Left hindlimb (tissue), 1 donor: ENCODE data around the gene CLDN11.

Experiments
- DNase-seq: peaks from one replicate; pipeline ENCODE4 v3.0.0-alpha.2; 2018

The CLDN11 gene

DNA sequence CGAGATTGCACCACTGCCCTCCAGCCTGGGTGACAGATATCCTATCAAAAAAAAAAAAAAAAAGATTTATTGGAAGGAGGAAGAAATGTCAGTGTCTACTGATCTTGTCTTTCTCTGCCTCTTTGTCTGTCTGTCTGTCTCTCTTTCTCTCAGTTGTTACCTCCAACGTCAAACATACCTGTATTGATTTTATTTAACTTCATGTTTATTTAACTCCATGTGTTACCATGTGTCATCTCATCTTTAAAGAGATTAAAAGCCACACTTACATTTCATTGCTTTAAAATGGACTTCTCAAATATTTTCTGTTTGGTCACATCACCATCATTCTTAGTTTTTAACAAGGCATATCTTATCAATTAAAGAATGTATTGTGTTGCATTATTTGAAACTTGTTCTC is 9.4 kb downstream of the CLDN11 start:
- no peak for DNase-seq

DNA sequence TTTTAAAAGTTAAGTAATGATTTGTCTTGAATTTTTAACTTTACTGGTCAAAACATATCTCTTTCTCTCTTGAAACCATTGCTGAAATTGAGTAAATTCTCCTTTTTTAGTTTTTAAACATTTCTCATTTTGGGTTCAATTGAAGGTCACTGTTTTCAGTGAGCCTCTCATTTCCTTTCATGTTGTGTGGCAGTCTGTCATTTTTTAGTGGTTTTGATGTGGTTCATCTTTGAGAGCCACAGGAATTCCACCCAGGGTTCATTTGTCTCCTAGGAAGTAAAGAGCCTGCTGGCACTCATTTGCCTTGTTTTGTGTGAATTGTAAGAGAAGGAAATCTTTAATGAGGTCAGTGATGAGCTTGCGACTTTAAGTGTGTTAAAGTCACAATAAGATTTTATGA is 10.4 kb downstream of the CLDN11 start:
- DNase-seq, result no peak

DNA sequence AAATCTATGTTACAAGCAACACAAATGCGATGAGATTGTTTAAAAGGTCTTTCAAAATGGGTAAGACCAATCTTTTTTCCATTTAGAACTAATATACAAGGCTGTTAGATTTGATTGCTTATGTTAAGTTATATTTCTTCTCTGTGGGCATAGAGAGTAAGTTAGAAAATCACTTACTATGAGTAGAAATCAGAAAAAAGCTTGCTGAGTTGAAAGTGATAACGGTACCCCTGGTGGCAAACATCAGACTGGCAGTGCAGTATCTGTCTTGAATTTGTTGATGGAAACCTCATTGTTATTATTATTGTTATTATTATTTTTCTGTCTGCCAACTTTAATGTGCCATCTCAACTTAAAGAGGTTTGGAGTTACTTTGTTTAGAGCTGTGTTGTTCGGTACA is 12.4 kb downstream of the CLDN11 start:
- DNase-seq, result no peak

DNA sequence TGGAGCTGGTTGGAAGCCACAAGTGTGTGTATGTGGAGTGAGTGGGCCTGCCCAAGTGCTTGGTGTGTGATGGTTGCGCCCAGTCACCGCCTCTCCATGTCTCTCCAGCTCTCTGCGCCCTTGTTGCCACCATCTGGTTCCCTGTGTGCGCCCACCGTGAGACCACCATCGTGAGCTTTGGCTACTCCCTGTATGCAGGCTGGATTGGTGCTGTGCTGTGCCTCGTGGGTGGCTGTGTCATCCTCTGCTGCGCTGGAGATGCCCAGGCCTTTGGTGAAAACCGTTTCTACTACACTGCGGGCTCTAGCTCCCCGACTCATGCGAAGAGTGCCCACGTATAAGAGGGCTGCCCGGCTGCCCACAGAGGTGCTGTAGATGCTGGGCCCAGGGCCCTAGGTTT is 13.7 kb downstream of the CLDN11 start:
- no peak for DNase-seq

DNA sequence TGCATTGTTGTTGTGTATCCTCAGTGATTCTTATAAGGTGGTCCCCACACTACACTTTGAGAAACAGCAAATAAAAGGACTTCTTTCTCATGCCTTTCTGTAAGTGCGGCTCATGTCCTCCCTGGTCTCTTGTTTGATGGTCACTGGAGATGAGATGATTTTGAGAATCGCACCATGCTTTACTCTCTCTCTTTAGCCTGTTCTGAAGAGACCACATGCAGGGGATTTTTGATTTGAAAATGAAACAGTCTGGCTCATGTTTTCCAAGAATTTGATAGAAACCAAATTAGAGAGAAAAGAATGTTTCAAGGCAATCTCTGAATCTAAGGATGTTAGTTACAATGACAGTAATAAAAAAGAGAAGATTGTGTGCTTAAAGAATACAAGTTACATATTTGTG is 18.0 kb downstream of the CLDN11 start:
- no peak for DNase-seq

DNA sequence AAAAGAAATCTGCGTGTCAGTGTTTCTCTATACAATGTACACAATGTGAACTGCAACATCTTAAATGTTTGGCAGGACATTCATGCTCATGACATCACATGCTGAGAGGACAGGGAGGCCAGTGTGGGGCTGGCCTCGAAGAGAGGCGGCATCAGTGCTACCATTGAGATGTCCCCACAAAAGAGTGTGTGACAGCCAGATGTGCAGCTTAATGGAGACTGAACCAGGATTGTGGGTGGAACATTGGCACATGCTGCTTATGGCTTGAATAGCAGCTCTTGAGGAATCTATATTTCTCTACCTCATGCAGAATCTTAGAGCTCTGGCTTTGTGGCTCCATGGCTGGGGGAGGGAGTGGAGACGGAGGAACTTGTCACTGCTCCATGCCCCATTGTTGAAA is 18.5 kb downstream of the CLDN11 start:
- DNase-seq, result no peak

DNA sequence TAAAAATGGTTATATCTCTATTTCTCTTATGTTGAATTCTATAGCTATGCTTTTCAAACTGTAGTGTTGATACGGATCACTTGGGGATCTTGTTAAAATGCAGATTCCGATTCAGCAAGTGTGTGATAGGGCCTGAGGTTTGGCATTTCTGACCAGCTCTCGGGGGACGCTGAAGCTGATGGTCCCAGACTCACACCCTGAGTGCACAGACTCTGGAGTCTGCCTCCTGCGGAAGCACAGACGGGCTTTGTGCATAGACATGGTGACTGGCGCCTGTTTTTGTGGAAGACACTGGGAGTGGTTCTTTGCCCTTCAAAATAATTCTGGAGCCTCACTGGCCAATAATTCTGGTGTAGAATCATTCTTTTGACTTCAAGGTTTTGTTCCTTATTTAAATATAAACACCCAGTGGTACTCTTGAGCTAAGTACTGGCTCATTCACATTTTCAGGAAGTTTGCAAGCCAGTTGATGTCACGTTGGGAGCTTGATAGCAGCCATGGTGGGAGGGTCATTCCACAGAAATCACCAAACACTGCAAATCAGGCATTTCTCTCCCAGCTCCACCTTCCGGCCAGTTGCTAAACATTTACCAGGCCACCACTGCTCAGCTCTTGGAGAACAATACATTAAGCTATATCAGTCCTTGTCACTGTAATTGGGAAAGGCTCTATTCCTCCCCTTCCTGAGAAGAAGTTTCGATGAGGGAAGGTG is 19.2 kb downstream of the CLDN11 start:
- no peak for DNase-seq

DNA sequence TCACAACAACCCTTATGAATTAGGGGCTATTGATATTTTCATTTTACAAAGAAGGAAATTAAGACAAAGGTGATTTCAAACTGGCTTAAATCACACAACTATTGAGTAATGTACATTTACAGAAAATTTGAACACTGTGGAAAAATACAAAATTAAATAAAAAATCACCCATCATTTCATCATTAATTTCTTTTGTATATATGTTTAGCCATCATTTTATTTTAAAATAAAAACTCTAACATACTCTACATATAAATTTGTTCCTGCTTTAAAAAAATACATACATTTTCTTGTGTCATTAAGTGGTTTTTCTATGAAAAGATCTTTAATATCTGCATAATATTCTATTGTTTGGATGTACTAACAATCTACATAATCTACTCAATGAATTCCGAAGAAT is 20.2 kb downstream of the CLDN11 start:
- no peak for DNase-seq

DNA sequence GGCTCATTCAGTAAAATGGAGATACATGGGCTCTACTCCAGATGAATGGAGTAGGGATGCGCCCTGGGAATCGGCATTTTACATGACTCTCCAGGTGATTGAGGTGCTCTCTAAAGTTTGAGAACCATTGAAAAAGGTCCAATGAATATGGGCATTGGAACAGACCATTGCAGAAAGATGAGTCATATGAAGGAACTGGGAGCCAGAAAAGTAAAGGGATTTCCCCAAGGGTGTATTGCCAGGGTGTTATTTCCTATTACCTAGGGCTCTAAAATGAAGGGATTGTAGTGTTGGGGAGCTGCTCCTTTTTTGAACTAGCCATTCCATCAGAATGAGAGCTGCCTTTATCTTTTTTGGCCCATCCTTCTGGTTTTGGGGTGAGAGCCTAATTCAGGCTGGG is 21.7 kb downstream of the CLDN11 start:
- DNase-seq, result no peak

DNA sequence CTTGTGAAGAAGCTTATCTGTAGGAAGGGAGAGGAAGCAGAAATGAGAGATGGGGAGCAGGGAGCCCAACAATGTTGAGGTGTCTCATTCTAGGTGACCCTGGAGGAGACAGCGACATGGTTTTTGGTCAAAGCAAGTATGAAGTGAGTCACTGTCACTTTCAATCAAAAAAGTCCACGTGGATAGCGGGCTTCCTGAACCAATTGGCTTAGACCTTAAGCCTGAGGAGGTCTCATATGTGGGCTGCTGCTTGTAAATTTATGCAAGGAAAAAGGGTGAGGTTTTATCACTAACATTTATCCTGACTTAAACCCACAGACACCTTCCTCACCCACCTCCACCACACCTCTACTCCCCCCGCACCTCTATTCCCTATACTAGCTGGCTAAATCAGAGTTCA is 22.7 kb downstream of the CLDN11 start:
- no peak for DNase-seq

DNA sequence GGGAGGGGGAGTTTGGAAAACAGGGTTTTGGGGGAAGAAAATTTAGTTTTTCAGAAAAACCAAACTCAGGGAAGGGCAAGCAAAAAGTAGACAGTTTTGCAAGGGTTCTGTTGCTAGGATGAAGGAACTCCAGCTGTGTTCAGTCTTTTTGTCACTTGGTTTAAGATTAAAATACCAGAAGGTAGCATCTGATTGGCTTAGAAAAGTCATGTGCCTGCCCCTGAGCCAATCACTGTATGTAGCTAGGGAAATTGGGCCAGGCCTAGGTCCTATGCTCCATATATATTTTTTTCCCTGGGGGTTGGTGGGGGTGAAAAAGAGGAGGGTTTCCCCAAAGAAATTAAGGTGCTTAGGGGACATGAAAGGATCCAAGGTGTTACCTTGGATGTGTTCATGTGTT is 24.3 kb downstream of the CLDN11 start:
- no peak for DNase-seq

DNA sequence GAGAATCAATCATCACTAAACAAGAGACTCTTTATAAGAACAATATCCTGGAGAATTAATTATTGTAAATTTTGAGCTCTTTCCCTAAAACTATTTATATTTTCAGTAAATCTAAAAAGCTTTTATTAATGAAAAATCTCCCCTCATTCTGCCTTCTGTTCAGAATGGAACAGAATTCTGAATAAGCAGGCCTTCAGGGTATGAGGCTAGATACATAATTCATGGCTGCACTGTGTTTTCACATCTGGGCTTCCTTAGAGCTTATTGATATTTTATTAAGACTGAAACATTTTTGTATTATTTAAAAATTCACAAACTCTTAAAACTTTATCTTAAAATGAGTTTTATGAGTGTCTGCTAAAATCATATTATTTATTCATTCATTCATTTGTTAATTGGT is 24.8 kb downstream of the CLDN11 start:
- DNase-seq, result no peak

DNA sequence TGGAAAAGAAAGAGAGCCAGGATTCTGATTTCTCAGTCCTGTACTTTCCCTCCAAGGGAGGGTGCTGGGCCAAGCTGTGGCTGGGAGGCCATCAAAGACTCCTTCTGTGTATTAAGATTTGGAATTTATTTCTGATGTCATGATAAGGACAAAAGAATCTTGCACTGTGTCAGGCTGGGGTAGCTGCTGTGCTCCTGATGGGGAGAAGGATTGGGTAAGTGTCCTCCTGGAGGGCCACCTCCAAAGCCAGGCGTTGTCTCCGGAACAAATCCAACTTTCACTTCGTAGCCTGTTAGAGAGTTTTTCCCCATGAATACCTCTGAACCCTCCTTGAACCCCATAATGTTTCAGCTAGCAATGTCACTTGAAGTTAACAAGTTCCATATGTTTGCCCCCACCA is 29.9 kb downstream of the CLDN11 start:
- DNase-seq, result no peak

DNA sequence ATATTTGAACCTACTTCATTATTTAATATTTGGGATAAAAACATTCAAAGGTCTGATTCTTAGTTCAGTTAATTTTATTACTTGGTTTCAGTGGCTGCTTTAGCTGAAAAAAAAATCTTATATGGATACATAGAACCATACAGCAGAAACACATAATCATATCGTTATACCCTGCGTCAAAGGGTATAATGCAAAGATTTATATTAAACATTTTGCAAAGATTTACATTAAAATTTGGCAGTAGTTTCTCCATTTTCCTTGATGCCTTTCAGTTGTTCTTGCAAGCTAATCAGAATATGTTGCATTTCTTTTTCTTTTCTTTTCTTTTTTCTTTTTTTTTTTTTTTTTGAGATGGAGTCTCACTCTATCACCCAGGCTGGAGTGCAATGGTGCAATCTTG is 31.4 kb downstream of the CLDN11 start:
- DNase-seq, result no peak

DNA sequence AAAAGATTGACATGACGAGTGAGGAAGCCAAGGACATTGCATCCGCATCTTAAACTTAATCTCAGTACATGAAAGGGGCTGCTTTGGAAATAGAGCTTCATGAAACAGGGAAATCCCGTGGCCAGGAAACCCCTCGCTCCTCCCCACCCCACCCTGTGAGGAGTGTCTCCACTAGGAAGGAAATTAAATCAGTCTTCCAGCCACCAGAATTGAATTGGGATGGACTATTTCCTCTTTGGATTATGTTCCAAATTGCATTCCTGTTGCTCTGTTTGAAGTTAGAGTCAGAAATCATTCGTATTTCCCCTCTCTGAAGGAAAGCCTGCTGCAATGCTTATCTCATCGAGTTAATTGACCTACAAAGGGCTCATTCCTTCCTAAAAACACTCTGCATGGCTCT is 35.8 kb downstream of the CLDN11 start:
- no peak for DNase-seq

DNA sequence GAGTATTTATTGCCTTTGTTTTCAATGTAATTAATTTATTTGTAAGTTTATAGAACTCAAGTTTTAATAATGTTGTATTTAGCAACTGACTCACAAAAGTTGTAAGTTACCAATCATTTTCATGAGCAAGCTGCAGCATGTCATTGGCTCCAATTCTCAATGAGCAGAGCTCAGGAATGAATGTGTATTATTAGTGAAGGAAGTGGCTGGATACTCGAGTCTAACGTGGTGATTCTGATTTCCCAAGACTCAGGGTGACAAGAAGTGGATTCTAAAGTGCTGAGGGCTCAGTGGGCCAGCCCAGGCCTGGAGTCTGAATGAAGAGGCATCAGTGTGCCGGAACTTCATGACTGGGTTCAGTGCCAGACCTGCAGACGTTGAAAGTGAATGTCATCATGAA is 39.6 kb downstream of the CLDN11 start:
- DNase-seq, result no peak

DNA sequence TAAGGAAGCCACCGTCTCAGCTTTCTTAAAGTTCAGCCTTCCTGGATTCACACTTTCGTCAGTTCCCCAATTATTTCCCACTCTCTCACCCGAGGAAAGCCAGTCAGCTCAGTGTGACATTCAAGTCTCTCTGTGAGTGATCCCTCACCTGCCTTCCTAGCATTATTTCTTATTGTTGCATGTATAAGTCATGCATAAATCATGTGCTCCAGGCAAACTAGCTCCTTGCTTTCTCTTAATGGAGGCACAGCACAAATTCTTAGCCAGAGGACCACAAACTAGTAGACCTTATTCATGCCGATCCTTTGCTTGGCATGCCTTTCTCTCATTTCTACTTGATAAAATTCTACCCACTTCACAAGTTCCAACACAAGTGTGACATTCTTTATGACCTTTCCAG is 44.3 kb downstream of the CLDN11 start:
- no peak for DNase-seq

DNA sequence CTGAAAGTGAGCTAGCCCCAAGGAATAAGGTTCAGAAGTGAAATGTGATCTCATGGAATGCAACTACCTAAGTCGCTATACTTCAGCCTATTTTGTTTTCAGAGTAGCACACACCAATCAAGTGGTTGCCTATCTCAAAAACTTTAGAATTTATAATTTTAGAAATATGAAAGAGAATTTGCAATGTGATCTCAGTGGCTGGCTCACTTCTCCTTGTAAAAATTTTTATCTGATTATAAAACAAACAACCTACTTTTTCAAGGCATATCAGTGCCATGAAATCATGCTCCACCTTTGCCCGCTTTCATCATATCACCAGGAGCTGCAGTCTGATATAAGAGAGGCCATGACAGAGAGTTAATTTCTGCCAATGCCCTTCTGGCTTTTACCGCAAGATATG is 47.3 kb downstream of the CLDN11 start:
- DNase-seq, result no peak

DNA sequence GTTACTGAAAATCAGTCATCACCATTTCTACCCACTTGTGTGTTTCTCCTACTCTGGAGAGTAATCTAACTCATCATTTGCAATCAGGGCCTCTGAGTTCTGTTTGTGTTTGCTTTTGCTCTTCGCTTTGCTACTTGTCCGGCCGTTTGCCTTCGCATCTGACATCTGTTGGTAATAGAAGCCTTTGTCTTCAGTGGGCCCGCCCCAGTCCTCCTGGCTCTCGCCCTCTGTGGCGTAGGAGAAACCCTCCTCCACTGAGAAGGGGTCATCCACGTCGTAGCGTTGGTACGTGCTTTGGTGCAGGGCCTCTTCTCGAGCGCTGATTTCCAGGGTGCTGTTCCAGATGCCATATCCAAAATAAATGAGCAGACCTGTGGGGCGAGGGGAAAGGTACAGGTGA is 48.3 kb downstream of the CLDN11 start:
- DNase-seq, result no peak

DNA sequence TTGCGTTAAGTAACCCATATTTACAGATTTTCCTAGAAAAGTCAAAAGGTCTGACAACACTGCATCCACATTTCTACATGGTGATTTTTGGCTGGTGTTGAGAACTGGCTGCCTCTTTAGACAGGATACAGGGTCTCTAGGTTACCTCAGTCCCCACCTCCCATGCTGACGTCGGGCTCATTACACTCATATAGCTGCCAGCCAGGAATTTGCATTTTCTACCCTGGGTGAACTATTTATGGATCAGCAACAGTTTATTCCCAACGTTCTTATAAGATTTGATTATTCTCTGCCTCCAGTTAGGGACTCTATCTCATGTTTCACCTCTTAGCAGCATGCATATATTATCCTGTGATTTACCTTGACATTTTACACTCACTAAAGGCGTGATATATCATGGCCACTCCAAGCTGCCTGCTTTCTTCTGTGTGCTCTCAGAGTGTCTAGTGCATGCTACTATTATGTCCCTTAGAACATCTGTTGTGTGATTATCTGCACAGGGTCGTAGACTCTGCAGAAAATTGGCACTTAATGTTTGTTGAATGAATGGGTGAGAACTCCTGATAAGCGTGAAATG is 49.0 kb downstream of the CLDN11 start:
- no peak for DNase-seq

DNA sequence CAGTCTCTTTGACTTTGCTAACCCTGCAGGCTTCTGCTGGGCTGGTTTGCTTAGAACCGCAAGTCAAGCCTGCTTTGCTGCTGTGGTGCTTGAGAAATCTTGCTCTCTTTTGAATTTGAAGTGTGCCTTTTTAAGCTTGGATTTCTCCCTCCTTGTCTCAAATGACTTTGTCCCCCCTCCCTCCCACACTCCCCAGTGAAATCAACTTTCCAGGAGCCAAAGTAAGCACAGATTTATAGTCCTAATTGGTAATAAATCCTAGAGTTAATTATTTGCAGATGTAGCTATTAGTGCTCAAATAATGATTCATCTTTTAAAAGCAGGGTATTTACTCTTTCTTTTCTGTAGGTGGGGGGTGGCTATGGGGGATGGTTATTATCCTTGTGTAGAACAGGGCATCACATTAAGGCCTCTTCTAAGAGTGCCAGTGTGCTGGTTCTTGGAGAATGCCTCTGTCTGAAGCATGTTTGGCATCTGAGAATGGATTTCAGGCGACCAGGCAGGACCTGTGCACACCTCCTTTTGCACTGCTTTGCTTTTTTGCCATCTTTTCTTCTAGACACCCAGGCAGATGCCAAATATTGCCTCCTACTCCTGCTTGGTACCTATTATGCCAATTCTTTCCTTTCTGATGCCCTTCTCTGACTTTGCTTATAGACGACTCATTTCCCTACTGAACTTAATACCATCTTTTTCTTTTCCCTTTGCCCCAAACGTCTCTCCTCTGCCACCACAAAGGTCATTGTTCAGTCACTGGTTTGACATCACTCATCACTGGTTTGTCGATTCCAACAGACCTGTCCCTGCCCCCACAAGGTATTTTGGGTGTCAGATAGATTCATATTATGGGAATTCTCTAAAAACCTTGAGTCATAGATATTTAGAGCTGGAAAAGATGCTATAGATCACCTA is 50.7 kb downstream of the CLDN11 start:
- DNase-seq, result no peak

DNA sequence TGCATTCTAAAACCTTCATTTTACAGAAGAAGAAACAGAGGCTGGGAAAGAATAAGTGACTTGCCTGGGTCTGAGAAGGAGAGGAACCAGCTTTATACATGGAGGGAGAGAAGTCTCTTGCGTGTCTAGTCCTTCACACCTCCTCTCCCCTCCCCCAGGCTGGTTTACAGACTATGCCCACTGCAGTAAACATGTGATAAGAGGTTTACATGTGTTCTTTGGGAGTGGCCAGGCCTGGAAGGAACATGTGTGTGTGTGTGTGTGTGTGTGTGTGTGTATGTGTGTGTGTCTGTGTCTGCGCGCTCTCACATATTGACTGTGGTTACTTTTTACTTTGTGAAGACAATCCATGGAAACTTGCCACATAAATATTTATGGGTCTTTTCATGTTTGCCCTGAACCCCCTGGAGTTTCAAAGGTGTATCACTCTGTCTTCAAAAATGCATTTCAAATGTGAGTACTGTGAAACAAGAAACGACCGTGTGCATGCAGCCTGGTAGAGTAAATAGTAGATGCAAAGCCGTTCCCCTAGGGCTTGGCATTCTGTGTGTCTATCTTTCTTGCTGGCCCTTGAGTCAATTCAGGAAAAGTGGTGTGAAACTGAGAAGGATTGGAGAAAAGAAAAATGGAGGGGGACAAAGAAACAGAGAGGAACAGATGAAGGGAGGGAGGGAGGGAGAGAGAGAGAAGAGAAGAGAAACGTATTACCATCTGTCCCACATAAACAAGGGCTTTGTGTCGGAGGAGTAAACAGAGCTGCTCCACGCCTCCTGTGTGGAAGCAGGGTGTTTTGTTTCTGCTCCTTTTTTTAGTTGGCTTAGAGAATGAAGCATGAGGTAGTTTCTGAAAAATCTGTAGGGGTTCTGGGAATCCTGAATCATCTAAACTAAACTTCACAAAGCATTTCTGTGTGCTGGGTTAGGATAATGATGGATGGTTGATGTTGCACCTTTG is 51.7 kb downstream of the CLDN11 start:
- no peak for DNase-seq

DNA sequence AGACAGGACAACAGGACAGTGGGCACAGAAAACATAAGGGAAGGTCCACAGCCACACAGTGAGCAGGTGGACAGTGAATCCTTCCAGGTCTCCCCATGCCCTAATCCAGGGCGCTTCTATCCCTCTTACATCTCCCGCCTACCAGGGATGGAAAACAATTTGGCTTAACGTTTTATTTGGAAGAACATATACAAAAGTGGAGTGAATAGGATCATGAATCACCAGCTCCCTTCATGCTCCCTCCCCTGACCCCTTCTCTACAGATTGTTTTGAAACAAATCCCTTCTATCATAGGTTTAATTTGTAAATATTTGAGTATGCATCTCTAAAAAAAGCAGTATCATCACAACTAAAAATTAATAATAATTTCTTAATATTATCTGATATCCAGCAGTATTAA is 52.5 kb downstream of the CLDN11 start:
- DNase-seq, result no peak
